CD14-positive monocyte (primary cell): Measurements from ENCODE around the gene PITPNC1. TPM values are rescaled to one million over a fixed set of nuclear protein-coding genes. Genes with fewer than 3 reads are reported as not detected.

ENCODE experiments used
- DNase-seq, 3 donors: peaks; one replicate each; pipeline ENCODE4 v3.0.0-alpha.2; 2011 to 2022
- H2AFZ ChIP-seq: 2 replicates; pipeline ENCODE4 v1.6.0; 2012; ENCODE audit warnings: mild to moderate bottlenecking, low read depth, low read length, inconsistent platforms; ENCODE audit not compliant: insufficient read depth, poor library complexity, severe bottlenecking
- H3K27ac ChIP-seq, 2 donors: 1 replicate in 1 of 2; 2 replicates in 1 of 2; pipeline ENCODE4 v1.5.1; 2012 to 2013; ENCODE audit warnings: low read length in 2 of 2, control low read depth in 1 of 2, inconsistent platforms in 1 of 2, low read depth in 1 of 2, mild to moderate bottlenecking in 1 of 2
- H3K27me3 ChIP-seq, 2 donors: one replicate each; pipeline versions ENCODE4 v1.6.0 to v1.6.1; 2011 to 2013; ENCODE audit warnings: low read length in 2 of 2; ENCODE audit not compliant: control insufficient read depth in 2 of 2, insufficient read depth in 2 of 2
- H3K36me3 ChIP-seq, 2 donors: replicated peaks in 1 of 2; 1 replicate in 1 of 2; 2 replicates in 1 of 2; pipeline versions ENCODE4 v1.5.1 to v1.6.1; 2012 to 2013; ENCODE audit warnings: low read length in 2 of 2, control low read depth in 1 of 2, inconsistent platforms in 1 of 2, mild to moderate bottlenecking in 1 of 2; ENCODE audit not compliant: insufficient read depth in 2 of 2, control insufficient read depth in 1 of 2
- H3K4me1 ChIP-seq, 2 donors: 1 replicate in 1 of 2; 2 replicates in 1 of 2; pipeline versions ENCODE4 v1.5.1 to v1.6.1; 2012 to 2013; ENCODE audit warnings: low read length in 2 of 2, control low read depth in 1 of 2, inconsistent platforms in 1 of 2, mild to moderate bottlenecking in 1 of 2, moderate library complexity in 1 of 2; ENCODE audit not compliant: insufficient read depth in 2 of 2, control insufficient read depth in 1 of 2
- H3K4me2 ChIP-seq: replicated peaks from 2 replicates; pipeline ENCODE3; 2012; ENCODE audit warnings: low read length, moderate library complexity, mild to moderate bottlenecking; ENCODE audit not compliant: poor library complexity, severe bottlenecking; ENCODE audit errors: extremely low read depth
- H3K4me3 ChIP-seq, 3 experiments: fragments of 200-600 bp in 1 of 3; sonication (generic) in 1 of 3; replicated peaks in 1 of 3; 1 replicate in 2 of 3; 2 replicates in 1 of 3; pipeline ENCODE4 v1.5.1; 2011 to 2013; ENCODE audit warnings: low read length in 3 of 3, mild to moderate bottlenecking in 3 of 3, control low read depth in 2 of 3, low read depth in 2 of 3, inconsistent platforms in 1 of 3, moderate library complexity in 1 of 3
- H3K79me2 ChIP-seq: 2 replicates; pipeline ENCODE4 v1.6.0; 2012; ENCODE audit warnings: mild to moderate bottlenecking, control low read depth, inconsistent platforms, low read length, moderate library complexity; ENCODE audit not compliant: insufficient read depth
- H3K9ac ChIP-seq: 2 replicates; pipeline ENCODE4 v1.6.0; 2017; ENCODE audit warnings: low read length, mild to moderate bottlenecking; ENCODE audit not compliant: insufficient read depth, poor library complexity, severe bottlenecking
- H3K9me3 ChIP-seq, 2 donors: replicated peaks in 1 of 2; 1 replicate in 1 of 2; 2 replicates in 1 of 2; pipeline versions ENCODE4 v1.5.1 to v1.6.1; 2012 to 2013; ENCODE audit warnings: low read length in 2 of 2, control low read depth in 1 of 2; ENCODE audit not compliant: control insufficient read depth in 1 of 2, insufficient read depth in 1 of 2
- H4K20me1 ChIP-seq: 2 replicates; pipeline ENCODE4 v1.6.0; 2012; ENCODE audit warnings: mild to moderate bottlenecking, low read length, control low read depth, moderate library complexity; ENCODE audit not compliant: insufficient read depth
- H3K27ac Mint-ChIP-seq, 7 donors: one replicate each; pipeline ENCODE4 v1.8.0; 2020; ENCODE audit warnings: mild to moderate bottlenecking in 7 of 7, mixed read lengths in 7 of 7, moderate library complexity in 6 of 7, inconsistent platforms in 2 of 7
- H3K27me3 Mint-ChIP-seq, 3 donors: one replicate each; pipeline ENCODE4 v1.8.0; 2021 to 2022; ENCODE audit warnings: low read depth in 3 of 3, mild to moderate bottlenecking in 3 of 3, mixed read lengths in 3 of 3, moderate library complexity in 3 of 3, inconsistent platforms in 1 of 3
- H3K36me3 Mint-ChIP-seq, 2 donors: one replicate each; pipeline ENCODE4 v1.8.0; 2020; ENCODE audit warnings: mixed read lengths in 2 of 2, inconsistent platforms in 1 of 2, mild to moderate bottlenecking in 1 of 2
- H3K4me1 Mint-ChIP-seq: one replicate; pipeline ENCODE4 v1.8.0; 2020; ENCODE audit warnings: mild to moderate bottlenecking, mixed read lengths
- H3K4me3 Mint-ChIP-seq, 2 donors: one replicate each; pipeline ENCODE4 v1.8.0; 2020; ENCODE audit warnings: mild to moderate bottlenecking in 2 of 2, mixed read lengths in 2 of 2, moderate library complexity in 1 of 2
- H3K9me3 Mint-ChIP-seq, 7 donors: one replicate each; pipeline ENCODE4 v1.8.0; 2020 to 2022; ENCODE audit warnings: mixed read lengths in 7 of 7, mild to moderate bottlenecking in 6 of 7, moderate library complexity in 6 of 7, inconsistent platforms in 2 of 7
- CTCF ChIP-seq: fragments of 200-600 bp; IDR thresholded peaks from one replicate; pipeline ENCODE4 v1.8.0; 2022; ENCODE audit warnings: antibody characterized with exemption, mild to moderate bottlenecking
- WGBS: methylation state at CpG from one replicate; pipeline ENCODE4 v1.1.5; 2013; ENCODE audit warnings: missing lambda C conversion rate; ENCODE audit not compliant: insufficient coverage; 5-methylcytosine and 5-hydroxymethylcytosine counted together
- intact Hi-C, 2 donors: fragments of 100-400 bp; cut with micrococcal nuclease; formaldehyde crosslinking; loops; one replicate each; pipeline versions ENCODE4 v1.15.0 to v1.15.1; 2023
- polyA plus RNA-seq, 3 donors: library from polyadenylated mRNA; depleted of rRNA in 1 of 3; unstranded in 2 of 3; stranded (reverse) in 1 of 3; fragments of 300-500 nt in 2 of 3; fragments of >200 nt in 1 of 3; fragmentation: Illumina TruSeq in 2 of 3; gene quantifications; 1 replicate in 2 of 3; 2 replicates in 1 of 3; pipeline ENCODE4 v1.2.3, GENCODE V29; 2012 to 2021

Gene PITPNC1
- polyA plus RNA-seq, 3 donors = 18.5 to 31.0 (median 21.7) TPM

GRCh38 chr17:67523101-67523500, 146.0 kb downstream of the PITPNC1 start:
- H3K27ac Mint-ChIP-seq = no peak overlapping the region

GRCh38 chr17:67525239-67526135, 148.4 kb downstream of the PITPNC1 start:
- no peak for DNase-seq
- no peak overlapping the region for H3K9ac ChIP-seq
- H3K27ac ChIP-seq = no peak overlapping the region
- H3K27me3 ChIP-seq = no peaks in the 10 kb centered on the region
- Mint-ChIP-seq H3K36me3 (peaks cover 6 to 9% of the 10 kb centered on the region in 2 donors), H3K27ac (no peak overlapping the region), H3K4me1 (peaks cover 17% of the 10 kb centered on the region), H3K4me3 (no peak overlapping the region), H3K27me3 (peaks cover 0 to 1% (median 0%) of the 10 kb centered on the region in 3 donors), H3K9me3 (no peaks in the 10 kb centered on the region)
- intact Hi-C loops = no loop called here
- WGBS = 88% methylated on average over 9 of the region's 14 CpGs
- no peak overlapping the region for H3K4me3 ChIP-seq
- peaks cover 10% of the 10 kb centered on the region for H3K79me2 ChIP-seq
- H4K20me1 ChIP-seq = peaks cover 31% of the 10 kb centered on the region
- H3K9me3 ChIP-seq = no peaks in the 10 kb centered on the region
- TF ChIP-seq CTCF = no peak
- H3K36me3 ChIP-seq = no peaks in the 10 kb centered on the region
- peaks cover 7 to 8% of the 10 kb centered on the region in 2 donors for H3K4me1 ChIP-seq
- no peak overlapping the region for H3K4me2 ChIP-seq
- no peak overlapping the region for H2AFZ ChIP-seq

More at GRCh38 chr17:67523101-67523500, 146.0 kb downstream of the PITPNC1 start:
- H3K9me3 ChIP-seq = no peaks in the 10 kb centered on the region
- H3K27me3 ChIP-seq = no peaks in the 10 kb centered on the region
- Mint-ChIP-seq H3K27me3 (peaks cover 0 to 1% (median 1%) of the 10 kb centered on the region in 3 donors), H3K4me1 (peaks cover 41% of the 10 kb centered on the region), H3K4me3 (no peak overlapping the region), H3K36me3 (peaks cover 4 to 6% of the 10 kb centered on the region in 2 donors), H3K9me3 (no peaks in the 10 kb centered on the region)
- peaks cover 44% of the 10 kb centered on the region for H4K20me1 ChIP-seq
- no peak overlapping the region for H3K9ac ChIP-seq
- H2AFZ ChIP-seq = no peak overlapping the region
- no peak overlapping the region for H3K4me2 ChIP-seq
- H3K79me2 ChIP-seq = peaks cover 13% of the 10 kb centered on the region
- no peaks in the 10 kb centered on the region for H3K36me3 ChIP-seq
- no CpG with 5 or more reads among the region's 5 CpGs for WGBS
- intact Hi-C loops = no loop called here
- peaks cover 27 to 32% of the 10 kb centered on the region in 2 donors for H3K4me1 ChIP-seq
- TF ChIP-seq CTCF = no peak
- no peak overlapping the region for H3K4me3 ChIP-seq
- H3K27ac ChIP-seq = no peak overlapping the region
- DNase-seq = no peak
